HepG2 (cell line): ENCODE results near the gene GLG1. TPM values are rescaled to one million over a fixed set of nuclear protein-coding genes. Genes with fewer than 3 reads are reported as not detected.
A peak's percentile ranks its signal among the peaks of the same experiment; 100 is the strongest.

Source experiments
- ATAC-seq: fragments of 200-7000 bp; cut with Tn5 transposase; 3 replicates; pipeline ENCODE4 v1.9.1; 2020; ENCODE audit warnings: mild to moderate bottlenecking, moderate library complexity
- BruUV-seq: library from RNA; stranded (reverse); fragments of 400-500 nt; replicated peaks from 2 replicates; lab custom pipeline; 2021; lab: Mats Ljungman, UMichigan
- CTCF ChIA-PET: fragments of 300-600 bp; formaldehyde crosslinking; extraction: SDS; loops from one replicate; lab custom pipeline; 2021; ENCODE audit warnings: low total read pairs, inconsistent platforms, low intra/inter-chr PET ratio; lab: Yijun Ruan, JAX
- POLR2A ChIA-PET: fragments of 350-600 bp; sonication (Branson Sonifier 250); formaldehyde crosslinking; loops from one replicate; lab custom pipeline; 2020; ENCODE audit warnings: antibody characterized with exemption, inconsistent platforms; lab: Yijun Ruan, JAX
- DNase-seq: peaks from one replicate; pipeline ENCODE4 v3.0.0-alpha.2; 2015; ENCODE audit warnings: low spot score
- FAIRE-seq: peaks from 3 replicates; lab custom pipeline; 2011; peaks lifted over from hg19 to GRCh38; lab: Jason Lieb, UNC
- H2AFZ ChIP-seq: one replicate; pipeline ENCODE4 v1.6.1; 2011; ENCODE audit warnings: low read length, inconsistent platforms
- H3K27ac ChIP-seq: fragments of 300-600 bp; 3 replicates; pipeline ENCODE4 v1.8.0; 2011; ENCODE audit warnings: mixed run types, mild to moderate bottlenecking, mixed read lengths, low read length, inconsistent platforms; ENCODE audit not compliant: insufficient read depth; ENCODE audit errors: extremely low read length
- H3K27me3 ChIP-seq, 2 experiments: fragments of 200-600 bp in 1 of 2; 2 replicates in 1 of 2; 3 replicates in 1 of 2; pipeline versions ENCODE4 v1.6.0 to v1.8.0; 2011; ENCODE audit warnings: low read length in 2 of 2, mild to moderate bottlenecking in 2 of 2, moderate library complexity in 2 of 2, inconsistent platforms in 1 of 2; ENCODE audit not compliant: insufficient read depth in 2 of 2, control insufficient read depth in 1 of 2
- H3K36me3 ChIP-seq, 2 experiments: fragments of 200-600 bp in 1 of 2; replicated peaks in 1 of 2; 2 replicates in 1 of 2; 3 replicates in 1 of 2; pipeline versions ENCODE4 v1.5.1 to v1.8.0; 2011; ENCODE audit warnings: low read length in 2 of 2, inconsistent platforms in 1 of 2; ENCODE audit not compliant: insufficient read depth in 2 of 2, control insufficient read depth in 1 of 2
- H3K4me1 ChIP-seq: 2 replicates; pipeline ENCODE4 v1.5.1; 2012; ENCODE audit warnings: low read length, inconsistent platforms; ENCODE audit not compliant: insufficient read depth
- H3K4me2 ChIP-seq: 2 replicates; pipeline ENCODE4 v1.6.0; 2011; ENCODE audit warnings: low read depth, low read length, inconsistent platforms
- H3K4me3 ChIP-seq, 3 experiments: fragments of 200-600 bp in 1 of 3; sonication (generic), shearing (Covaris generic) in 1 of 3; replicated peaks in 1 of 3; 2 replicates each; pipeline ENCODE4 v1.5.1; 2011 to 2016; ENCODE audit warnings: low read length in 3 of 3, inconsistent platforms in 2 of 3, low read depth in 2 of 3, mild to moderate bottlenecking in 2 of 3, control low read depth in 1 of 3, mixed read lengths in 1 of 3; ENCODE audit not compliant: insufficient read depth in 1 of 3
- H3K79me2 ChIP-seq: one replicate; pipeline ENCODE4 v1.6.1; 2011; ENCODE audit warnings: low read length, inconsistent platforms; ENCODE audit not compliant: insufficient read depth
- H3K9ac ChIP-seq: 2 replicates; pipeline ENCODE4 v1.6.0; 2011; ENCODE audit warnings: mild to moderate bottlenecking, low read depth, low read length, inconsistent platforms; ENCODE audit not compliant: insufficient read depth
- H3K9me3 ChIP-seq: 2 replicates; pipeline ENCODE4 v1.5.1; 2012; ENCODE audit warnings: mild to moderate bottlenecking, low read length
- H4K20me1 ChIP-seq: 2 replicates; pipeline ENCODE4 v1.6.0; 2011; ENCODE audit warnings: inconsistent platforms, mild to moderate bottlenecking, low read length, moderate library complexity; ENCODE audit not compliant: insufficient read depth
- HNRNPK ChIP-seq: fragments of 200-400 bp; formaldehyde crosslinking; IDR thresholded peaks from 2 replicates; pipeline ENCODE4 v1.6.1; 2018; ENCODE audit warnings: low read length, low read depth, moderate library complexity, mild to moderate bottlenecking; ENCODE audit not compliant: poor library complexity, severe bottlenecking
- SP5 ChIP-seq: IDR thresholded peaks from 2 replicates; pipeline ENCODE4 v1.6.1; 2016; ENCODE audit warnings: low read depth, borderline replicate concordance
- SRSF9 ChIP-seq: fragments of 200-400 bp; formaldehyde crosslinking; IDR thresholded peaks from 2 replicates; pipeline ENCODE4 v1.6.1; 2018; ENCODE audit warnings: borderline replicate concordance, mild to moderate bottlenecking, low read depth, low read length; ENCODE audit not compliant: insufficient read depth, poor library complexity, severe bottlenecking
- ZNF20 ChIP-seq: sonication (generic); formaldehyde crosslinking; IDR thresholded peaks from 2 replicates; pipeline ENCODE4 v1.4.0; 2020; ENCODE audit warnings: mild to moderate bottlenecking, moderate library complexity, missing genetic modification reagents
- ZNF652 ChIP-seq: IDR thresholded peaks from 2 replicates; pipeline ENCODE4 v1.6.1; 2016; ENCODE audit warnings: low read depth, borderline replicate concordance
- whole genome bisulfite sequencing: methylation state at CpG from one replicate; pipeline ENCODE4 v1.1.6; 2017; ENCODE audit warnings: low lambda C conversion rate; 5-methylcytosine and 5-hydroxymethylcytosine counted together
- in situ Hi-C: cut with HindIII; loops from 2 replicates; pipeline ENCODE4 v1.10.0; 2017; ENCODE audit warnings: low pct_unique_long_range_greater_than_20kb; ENCODE audit not compliant: extremely low pct_ligation_motif_present
- intact Hi-C: fragments of 100-400 bp; cut with micrococcal nuclease; formaldehyde crosslinking; loops from one replicate; pipeline ENCODE4 v1.10.0; 2022; ENCODE audit not compliant: unreplicated experiment
- polyA plus RNA-seq, 8 experiments: library from polyadenylated mRNA; depleted of rRNA in 3 of 8; stranded (reverse) in 7 of 8; unstranded in 1 of 8; fragments of >200 nt; fragmentation: Illumina TruSeq in 4 of 8; extraction: Trizol in 4 of 8; gene quantifications; 2 replicates each; pipeline versions ENCODE4 v1.2.1 to v1.2.3, GENCODE V29; 2011 to 2016; ENCODE audit warnings: low read depth in 4 of 8, missing spikeins in 1 of 8, mixed read lengths in 1 of 8; ENCODE audit not compliant: insufficient read depth in 1 of 8
- total RNA-seq, 5 experiments: library from RNA; depleted of rRNA; stranded (reverse); fragments of >200 nt; fragmentation: Illumina TruSeq; extraction: Trizol; gene quantifications; 2 replicates each; pipeline ENCODE4 v1.2.3, GENCODE V29; 2016; ENCODE audit warnings: low read depth in 1 of 5
- TF ChIP-seq, protein P1 (sequence below): sonication (generic); formaldehyde crosslinking; IDR thresholded peaks from 2 replicates; pipeline ENCODE4 v1.8.1; 2023; ENCODE audit warnings: mild to moderate bottlenecking, missing genetic modification reagents
- TF ChIP-seq, protein P2 (sequence below): IDR thresholded peaks from 2 replicates; pipeline ENCODE4 v1.6.1; 2016; ENCODE audit warnings: mild to moderate bottlenecking, missing biosample characterization, missing genetic modification reagents

Gene GLG1
- total and polyA plus RNA-seq, 2 of the 13 experiments (the other 11 are each of a cell fraction or from before 2014, with no cell fraction given), result 87.7 to 141 TPM

DNA sequence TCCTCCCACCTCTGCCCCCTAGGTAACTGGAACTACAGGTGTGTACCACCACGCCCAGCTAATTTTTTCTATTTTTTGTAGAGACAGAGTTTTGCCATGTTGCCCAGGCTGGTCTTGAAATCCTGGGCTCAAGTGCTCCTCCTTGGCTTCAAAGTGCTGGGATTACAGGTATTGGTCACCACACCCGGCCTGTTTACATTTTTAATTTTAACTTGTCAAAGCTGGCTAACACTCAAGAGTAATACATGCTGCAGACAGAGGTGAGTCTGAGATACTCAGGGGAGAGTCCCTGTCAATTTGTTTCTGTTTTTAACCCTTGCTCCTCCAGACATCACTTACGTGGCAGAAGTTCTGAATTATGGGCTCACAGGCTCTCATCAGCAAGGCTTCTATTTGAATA is 134.9 kb downstream of the GLG1 start:
- Histone ChIP-seq H3K9ac (no peak overlapping the region), H3K36me3 (peaks cover 45 to 91% of the 10 kb centered on the region in 2 experiments), H3K79me2 (no peaks in the 10 kb centered on the region), H3K27ac (no peak overlapping the region), H2AFZ (no peak overlapping the region), H3K4me2 (no peak overlapping the region), H3K27me3 (no peaks in the 10 kb centered on the region), H3K9me3 (no peaks in the 10 kb centered on the region), H4K20me1 (no peaks in the 10 kb centered on the region), H3K4me3 (no peak overlapping the region), H3K4me1 (peaks cover under 1% of the 10 kb centered on the region; the same call in 1 of the 2 replicates)
- BruUV-seq, result no TSS peak
- FAIRE-seq (no peak), DNase-seq (no peak), ATAC-seq (no peak)
- CTCF ChIA-PET, result no interaction called here
- intact Hi-C loops, result loop anchor here (10.0 kb wide), 1 partner anchor 133 kb away; the partner anchor contains the start of gene GLG1
- WGBS, result 96% methylated on average over 3 of the region's 3 CpGs
- in situ Hi-C loops, result no loop called here
- TF ChIP-seq ZNF652 (CRISPR knock-in tag), result peak; percentile 22; the same call in 1 of the 2 replicates
- TF ChIP-seq, protein P1, sequence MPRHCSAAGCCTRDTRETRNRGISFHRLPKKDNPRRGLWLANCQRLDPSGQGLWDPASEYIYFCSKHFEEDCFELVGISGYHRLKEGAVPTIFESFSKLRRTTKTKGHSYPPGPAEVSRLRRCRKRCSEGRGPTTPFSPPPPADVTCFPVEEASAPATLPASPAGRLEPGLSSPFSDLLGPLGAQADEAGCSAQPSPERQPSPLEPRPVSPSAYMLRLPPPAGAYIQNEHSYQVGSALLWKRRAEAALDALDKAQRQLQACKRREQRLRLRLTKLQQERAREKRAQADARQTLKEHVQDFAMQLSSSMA (CRISPR knock-in tag), result no peak
- POLR2A ChIA-PET, result no interaction called here

DNA sequence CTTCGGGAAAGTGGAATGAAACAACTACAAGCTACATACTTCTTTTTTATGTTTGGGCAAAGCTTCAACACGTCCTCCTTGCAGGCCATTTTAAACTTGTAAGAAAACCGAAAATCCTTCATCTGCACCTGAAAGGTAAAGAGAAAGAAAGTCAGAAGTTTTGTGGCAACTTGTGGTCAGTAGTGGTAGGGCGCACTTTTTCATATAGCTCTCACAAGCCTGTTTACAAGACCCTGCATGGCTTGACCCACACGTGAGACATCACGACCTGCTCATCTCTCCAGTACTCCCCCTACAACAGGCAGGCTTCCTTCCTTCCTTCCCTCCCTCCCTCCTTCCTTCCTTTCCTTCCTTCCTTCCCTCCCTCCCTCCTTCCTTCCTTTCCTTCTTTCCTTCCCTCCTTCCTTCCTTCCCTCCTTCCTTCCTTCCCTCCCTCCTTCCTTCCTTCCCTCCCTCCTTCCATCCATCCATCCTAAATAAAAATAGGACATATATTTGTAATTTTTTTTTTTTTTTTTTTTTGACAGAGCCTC is 136.9 kb downstream of the GLG1 start:
- peaks cover 44 to 93% of the 10 kb centered on the region in 2 experiments for H3K36me3 ChIP-seq
- intact Hi-C loops, result loop anchor here (10.0 kb wide), 1 partner anchor 135 kb away; the partner anchor contains the start of gene GLG1
- peak; percentile 54 for ATAC-seq

More for the DNA sequence above, 136.9 kb downstream of the GLG1 start:
- no peak overlapping the region for H3K4me2 ChIP-seq
- no TSS peak for BruUV-seq
- POLR2A ChIA-PET, result no interaction called here
- no peak overlapping the region for H3K4me3 ChIP-seq
- no peak overlapping the region for H3K27ac ChIP-seq
- TF ChIP-seq SP5 (CRISPR knock-in tag) (no peak), ZNF20 (CRISPR knock-in tag) (no peak), SRSF9 (no peak), HNRNPK (peak; percentile 27)
- TF ChIP-seq, protein P2, sequence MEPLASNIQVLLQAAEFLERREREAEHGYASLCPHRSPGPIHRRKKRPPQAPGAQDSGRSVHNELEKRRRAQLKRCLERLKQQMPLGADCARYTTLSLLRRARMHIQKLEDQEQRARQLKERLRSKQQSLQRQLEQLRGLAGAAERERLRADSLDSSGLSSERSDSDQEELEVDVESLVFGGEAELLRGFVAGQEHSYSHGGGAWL, result no peak
- TF ChIP-seq, all 625 proteins: peak for 1
- FAIRE-seq (no peak), DNase-seq (no peak)
- no peaks in the 10 kb centered on the region for H3K4me1 ChIP-seq
- H2AFZ ChIP-seq, result no peak overlapping the region
- WGBS, result 96% methylated on average over 5 of the region's 6 CpGs
- no peaks in the 10 kb centered on the region for H3K27me3 ChIP-seq
- in situ Hi-C loops, result no loop called here
- no peak overlapping the region for H3K9ac ChIP-seq
- H3K9me3 ChIP-seq, result no peaks in the 10 kb centered on the region
- H4K20me1 ChIP-seq, result no peaks in the 10 kb centered on the region
- no peaks in the 10 kb centered on the region for H3K79me2 ChIP-seq
- CTCF ChIA-PET, result no interaction called here
